ENCODE data around the gene STAG1.
"Not testable (repeated sequence)": the region's sequence is repeated elsewhere in the genome, so short reads cannot be mapped to it uniquely, and the experiment has no call there.

The STAG1 gene

DNA sequence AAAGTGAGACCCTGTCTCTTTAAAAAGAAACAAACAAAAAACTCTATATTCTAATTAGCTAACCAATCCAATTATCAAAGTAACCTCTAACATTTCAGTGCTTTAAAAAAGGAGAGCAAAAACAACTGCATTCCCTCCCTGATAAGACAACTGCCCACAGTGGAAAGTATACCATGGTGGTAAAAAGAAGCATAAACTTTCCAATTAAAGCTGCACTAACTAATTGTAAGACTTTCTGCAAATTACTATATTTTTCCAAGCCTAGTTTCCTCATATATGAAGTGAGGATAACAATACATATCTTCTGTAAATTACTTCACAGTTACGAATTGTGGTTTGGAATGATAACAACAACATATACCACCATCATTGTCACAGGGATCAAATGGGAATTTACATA, 35.5 kb downstream of the STAG1 start:
- TF ChIP-seq, protein P1, sequence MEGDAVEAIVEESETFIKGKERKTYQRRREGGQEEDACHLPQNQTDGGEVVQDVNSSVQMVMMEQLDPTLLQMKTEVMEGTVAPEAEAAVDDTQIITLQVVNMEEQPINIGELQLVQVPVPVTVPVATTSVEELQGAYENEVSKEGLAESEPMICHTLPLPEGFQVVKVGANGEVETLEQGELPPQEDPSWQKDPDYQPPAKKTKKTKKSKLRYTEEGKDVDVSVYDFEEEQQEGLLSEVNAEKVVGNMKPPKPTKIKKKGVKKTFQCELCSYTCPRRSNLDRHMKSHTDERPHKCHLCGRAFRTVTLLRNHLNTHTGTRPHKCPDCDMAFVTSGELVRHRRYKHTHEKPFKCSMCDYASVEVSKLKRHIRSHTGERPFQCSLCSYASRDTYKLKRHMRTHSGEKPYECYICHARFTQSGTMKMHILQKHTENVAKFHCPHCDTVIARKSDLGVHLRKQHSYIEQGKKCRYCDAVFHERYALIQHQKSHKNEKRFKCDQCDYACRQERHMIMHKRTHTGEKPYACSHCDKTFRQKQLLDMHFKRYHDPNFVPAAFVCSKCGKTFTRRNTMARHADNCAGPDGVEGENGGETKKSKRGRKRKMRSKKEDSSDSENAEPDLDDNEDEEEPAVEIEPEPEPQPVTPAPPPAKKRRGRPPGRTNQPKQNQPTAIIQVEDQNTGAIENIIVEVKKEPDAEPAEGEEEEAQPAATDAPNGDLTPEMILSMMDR (IDR thresholded peaks at IDR 0.05; ENCODE audit: borderline replicate concordance, insufficient read depth, low read depth, low read length), result no peak
- H3K4me3 ChIP-seq (ENCODE audit: low read depth, low read length), result no peak overlapping the region

- TF ChIP-seq, protein P1 (IDR thresholded peaks at IDR 0.05; ENCODE audit: borderline replicate concordance, insufficient read depth, low read depth, low read length), result no peak
- H3K4me3 ChIP-seq (ENCODE audit: low read depth, low read length), result no peak overlapping the region
Measured at GRCh38 chr3:136714020-136714419, 38.2 kb downstream of the STAG1 start.

GRCh38 chr3:136712941-136713340, 39.2 kb downstream of the STAG1 start:
- no peak overlapping the region for H3K4me3 ChIP-seq (ENCODE audit: low read depth, low read length)
- TF ChIP-seq, protein P1 (IDR thresholded peaks at IDR 0.05; ENCODE audit: borderline replicate concordance, insufficient read depth, low read depth, low read length), result no peak

DNA sequence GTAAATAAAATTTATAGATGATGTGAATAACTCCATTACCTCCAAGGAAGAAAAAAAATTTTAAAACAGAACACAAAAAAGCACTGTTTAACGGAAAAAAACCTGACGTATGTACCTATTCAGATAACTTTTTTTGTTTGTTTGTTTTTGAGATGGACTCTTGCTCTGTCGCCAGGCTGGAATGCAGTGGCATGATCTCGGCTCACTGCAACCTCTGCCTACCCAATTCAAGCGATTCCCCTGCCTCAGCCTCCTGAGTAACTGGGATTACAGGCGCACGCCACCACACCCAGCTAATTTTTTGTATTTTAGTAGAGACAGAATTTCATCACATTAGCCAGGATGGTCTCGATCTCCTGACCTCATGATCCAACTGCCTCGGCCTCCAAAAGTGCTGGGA, 40.3 kb downstream of the STAG1 start:
- H3K4me3 ChIP-seq (ENCODE audit: low read depth, low read length), result not testable (repeated sequence)

DNA sequence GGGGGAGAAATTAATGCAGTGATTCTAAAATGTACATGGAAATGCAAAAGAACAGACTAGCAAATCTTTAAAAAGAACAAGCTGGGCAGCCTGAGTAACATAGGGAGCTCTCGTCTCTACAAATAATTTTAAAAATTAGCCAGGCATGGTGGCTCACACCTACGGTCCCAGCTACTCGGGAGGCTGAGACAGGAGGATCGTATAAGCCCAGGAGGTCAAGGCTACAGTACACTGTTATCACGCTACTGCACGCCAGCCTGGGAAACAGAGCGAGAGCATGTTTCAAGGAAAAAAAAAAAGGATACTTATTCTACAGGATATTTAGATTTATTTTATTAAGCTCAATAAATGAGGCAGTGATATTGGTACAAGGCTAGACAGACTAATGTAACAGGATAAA, 40.9 kb downstream of the STAG1 start:
- TF ChIP-seq, protein P1 (IDR thresholded peaks at IDR 0.05; ENCODE audit: borderline replicate concordance, insufficient read depth, low read depth, low read length), result no peak
- H3K4me3 ChIP-seq (ENCODE audit: low read depth, low read length), result no peak overlapping the region

DNA sequence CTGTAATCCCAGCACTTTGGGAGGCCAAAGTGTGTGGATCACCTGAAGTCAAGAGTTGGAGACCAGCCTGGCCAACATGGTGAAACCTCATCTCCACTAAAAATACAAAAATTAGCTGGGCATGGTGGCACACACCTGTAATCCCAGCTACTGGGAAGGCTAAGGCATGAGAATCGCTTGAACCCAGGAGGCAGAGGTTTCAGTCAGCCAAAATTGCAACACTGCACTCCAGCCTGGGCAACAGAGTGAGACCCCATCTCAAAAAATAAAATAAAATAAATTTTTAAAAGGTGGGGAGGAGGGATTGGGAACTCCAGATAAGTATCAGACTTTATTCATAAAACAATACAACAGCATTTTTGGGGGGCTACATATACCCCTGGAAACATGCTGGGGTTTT, 42.4 kb downstream of the STAG1 start:
- not testable (repeated sequence) for H3K4me3 ChIP-seq (ENCODE audit: low read depth, low read length)

- no peak overlapping the region for H3K4me3 ChIP-seq (ENCODE audit: low read depth, low read length)
- TF ChIP-seq, protein P1 (IDR thresholded peaks at IDR 0.05; ENCODE audit: borderline replicate concordance, insufficient read depth, low read depth, low read length), result no peak
Measured at GRCh38 chr3:136708333-136708985, 43.7 kb downstream of the STAG1 start.

GRCh38 chr3:136703429-136703828, 48.7 kb downstream of the STAG1 start:
- H3K4me3 ChIP-seq (ENCODE audit: low read depth, low read length), result no peak overlapping the region
- TF ChIP-seq, protein P1 (IDR thresholded peaks at IDR 0.05; ENCODE audit: borderline replicate concordance, insufficient read depth, low read depth, low read length), result no peak
